ENCODE results near the gene ST8SIA3.

ST8SIA3 gene

GRCh38 chr18:57325491-57326166 is 26.7 kb upstream of the ST8SIA3 start:
- no peak for TF ChIP-seq TAF1 (IDR thresholded peaks at IDR 0.05; ENCODE audit: borderline replicate concordance, insufficient read depth, low read length)
- TF ChIP-seq FOXP2 (optimal IDR thresholded peaks at IDR 0.05; ENCODE audit: borderline replicate concordance, extremely low read depth, extremely low read length, insufficient read depth): no peak
- TF ChIP-seq, protein P1, sequence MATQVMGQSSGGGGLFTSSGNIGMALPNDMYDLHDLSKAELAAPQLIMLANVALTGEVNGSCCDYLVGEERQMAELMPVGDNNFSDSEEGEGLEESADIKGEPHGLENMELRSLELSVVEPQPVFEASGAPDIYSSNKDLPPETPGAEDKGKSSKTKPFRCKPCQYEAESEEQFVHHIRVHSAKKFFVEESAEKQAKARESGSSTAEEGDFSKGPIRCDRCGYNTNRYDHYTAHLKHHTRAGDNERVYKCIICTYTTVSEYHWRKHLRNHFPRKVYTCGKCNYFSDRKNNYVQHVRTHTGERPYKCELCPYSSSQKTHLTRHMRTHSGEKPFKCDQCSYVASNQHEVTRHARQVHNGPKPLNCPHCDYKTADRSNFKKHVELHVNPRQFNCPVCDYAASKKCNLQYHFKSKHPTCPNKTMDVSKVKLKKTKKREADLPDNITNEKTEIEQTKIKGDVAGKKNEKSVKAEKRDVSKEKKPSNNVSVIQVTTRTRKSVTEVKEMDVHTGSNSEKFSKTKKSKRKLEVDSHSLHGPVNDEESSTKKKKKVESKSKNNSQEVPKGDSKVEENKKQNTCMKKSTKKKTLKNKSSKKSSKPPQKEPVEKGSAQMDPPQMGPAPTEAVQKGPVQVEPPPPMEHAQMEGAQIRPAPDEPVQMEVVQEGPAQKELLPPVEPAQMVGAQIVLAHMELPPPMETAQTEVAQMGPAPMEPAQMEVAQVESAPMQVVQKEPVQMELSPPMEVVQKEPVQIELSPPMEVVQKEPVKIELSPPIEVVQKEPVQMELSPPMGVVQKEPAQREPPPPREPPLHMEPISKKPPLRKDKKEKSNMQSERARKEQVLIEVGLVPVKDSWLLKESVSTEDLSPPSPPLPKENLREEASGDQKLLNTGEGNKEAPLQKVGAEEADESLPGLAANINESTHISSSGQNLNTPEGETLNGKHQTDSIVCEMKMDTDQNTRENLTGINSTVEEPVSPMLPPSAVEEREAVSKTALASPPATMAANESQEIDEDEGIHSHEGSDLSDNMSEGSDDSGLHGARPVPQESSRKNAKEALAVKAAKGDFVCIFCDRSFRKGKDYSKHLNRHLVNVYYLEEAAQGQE (IDR thresholded peaks at IDR 0.05; ENCODE audit: insufficient read depth in 1 of 2, low read depth in 2 of 2, low read length in 2 of 2): no peak
- TF ChIP-seq SIN3A (IDR thresholded peaks at IDR 0.05; ENCODE audit: borderline replicate concordance, insufficient read depth, low read length): no peak
- no peak for TF ChIP-seq POLR2AphosphoS5 (IDR thresholded peaks at IDR 0.05; ENCODE audit: low read depth, low read length)

DNA sequence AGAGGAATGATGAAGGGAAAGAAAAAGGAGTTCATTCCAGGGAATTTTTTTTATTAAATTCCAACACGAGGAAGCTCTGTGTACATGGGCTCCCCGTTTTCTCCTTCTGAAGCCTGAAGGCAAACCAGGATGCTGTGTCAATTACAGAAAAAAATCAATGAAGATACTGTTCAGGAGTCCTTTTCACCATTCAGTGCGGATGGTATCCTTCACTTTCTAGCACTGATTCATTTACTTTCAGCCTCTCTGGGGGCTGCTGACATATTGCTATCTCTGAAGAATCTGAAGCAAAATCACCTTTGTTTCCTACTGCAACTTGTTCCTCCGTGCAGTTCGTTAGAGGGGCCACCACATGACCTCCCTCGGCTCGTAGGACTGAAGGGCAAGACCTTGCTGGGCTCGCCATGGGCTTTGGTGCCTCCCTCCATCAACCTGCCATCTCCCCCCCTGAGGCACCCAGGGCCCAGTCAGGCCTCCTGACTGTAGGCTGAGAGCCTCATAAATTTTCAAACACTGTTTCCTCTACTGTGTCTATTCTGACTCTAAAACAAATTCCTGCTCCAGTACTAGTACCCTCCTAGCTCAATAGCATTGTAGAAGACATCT is 25.5 kb upstream of the ST8SIA3 start:
- TF ChIP-seq TAF1 (IDR thresholded peaks at IDR 0.05; ENCODE audit: borderline replicate concordance, insufficient read depth, low read length) (no peak), SIN3A (IDR thresholded peaks at IDR 0.05; ENCODE audit: borderline replicate concordance, insufficient read depth, low read length) (no peak), FOXP2 (optimal IDR thresholded peaks at IDR 0.05; ENCODE audit: borderline replicate concordance, extremely low read depth, extremely low read length, insufficient read depth) (no peak), POLR2AphosphoS5 (IDR thresholded peaks at IDR 0.05; ENCODE audit: low read depth, low read length) (no peak)
- TF ChIP-seq, protein P1 (IDR thresholded peaks at IDR 0.05; ENCODE audit: insufficient read depth in 1 of 2, low read depth in 2 of 2, low read length in 2 of 2): no peak

DNA sequence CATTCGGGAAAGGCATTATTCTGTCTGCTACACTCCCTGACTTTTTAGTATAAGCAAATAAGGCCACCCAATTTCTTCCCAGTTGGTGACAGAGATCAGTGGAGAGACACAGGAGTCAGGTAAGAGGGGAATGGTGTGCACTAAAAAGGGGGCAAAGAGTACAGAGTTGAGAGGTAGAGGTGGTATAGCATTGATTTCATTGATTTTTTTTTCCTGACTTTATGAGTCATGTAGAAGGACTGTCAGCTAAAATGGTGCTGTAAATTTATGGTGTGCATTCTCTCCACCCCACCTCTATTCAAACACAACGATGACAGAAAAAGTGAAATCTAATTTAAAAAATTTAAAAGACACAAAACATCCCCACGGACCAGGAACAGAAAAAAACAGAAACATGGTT is 23.7 kb upstream of the ST8SIA3 start:
- TF ChIP-seq POLR2AphosphoS5 (IDR thresholded peaks at IDR 0.05; ENCODE audit: low read depth, low read length) (no peak), FOXP2 (optimal IDR thresholded peaks at IDR 0.05; ENCODE audit: borderline replicate concordance, extremely low read depth, extremely low read length, insufficient read depth) (no peak), SIN3A (IDR thresholded peaks at IDR 0.05; ENCODE audit: borderline replicate concordance, insufficient read depth, low read length) (no peak), TAF1 (IDR thresholded peaks at IDR 0.05; ENCODE audit: borderline replicate concordance, insufficient read depth, low read length) (no peak)
- TF ChIP-seq, protein P1 (IDR thresholded peaks at IDR 0.05; ENCODE audit: insufficient read depth in 1 of 2, low read depth in 2 of 2, low read length in 2 of 2): no peak

DNA sequence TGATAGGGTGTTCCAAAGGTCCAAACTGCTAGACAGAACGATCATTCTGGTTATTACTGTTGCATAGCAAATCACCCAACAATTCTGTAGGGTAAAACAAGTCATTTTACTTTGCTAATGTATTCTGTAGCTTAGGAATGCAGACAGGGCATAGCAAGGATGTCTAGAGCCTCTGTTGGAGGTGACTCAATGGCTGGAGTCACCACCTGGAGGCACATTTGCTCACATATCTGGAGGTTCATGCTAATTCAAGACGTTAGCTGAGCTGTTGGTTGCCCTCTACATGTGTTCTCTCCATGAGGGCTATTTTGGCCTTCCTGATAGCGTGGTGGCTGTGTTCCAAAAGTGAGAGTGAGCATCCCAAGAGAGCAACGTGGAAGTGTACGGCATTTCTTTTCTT is 22.5 kb upstream of the ST8SIA3 start:
- TF ChIP-seq FOXP2 (optimal IDR thresholded peaks at IDR 0.05; ENCODE audit: borderline replicate concordance, extremely low read depth, extremely low read length, insufficient read depth) (no peak), SIN3A (IDR thresholded peaks at IDR 0.05; ENCODE audit: borderline replicate concordance, insufficient read depth, low read length) (no peak)

- no peak for TF ChIP-seq POLR2AphosphoS5 (IDR thresholded peaks at IDR 0.05; ENCODE audit: low read depth, low read length)
These were observed 20.6 kb upstream of the ST8SIA3 start for GRCh38 chr18:57331718-57332117.

DNA sequence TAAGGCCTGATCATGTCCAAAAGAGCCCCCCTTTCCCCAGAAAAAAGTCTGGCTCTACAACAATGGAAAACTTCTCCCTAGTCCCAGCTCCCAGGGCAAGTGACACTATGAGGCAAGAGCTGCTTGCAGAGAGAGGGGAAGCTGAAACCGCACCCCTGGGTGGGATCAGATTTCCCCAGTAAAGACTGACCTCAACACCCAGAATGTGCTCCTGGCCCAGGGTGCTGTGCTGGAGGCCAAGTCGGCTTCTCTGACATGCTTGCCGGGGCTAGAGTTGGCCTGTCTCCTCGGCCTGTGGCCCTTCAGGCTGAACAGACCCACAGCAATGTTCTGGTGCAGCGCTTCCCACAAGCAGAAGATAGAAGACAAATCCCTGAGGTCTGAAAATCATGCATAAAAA is 18.4 kb upstream of the ST8SIA3 start:
- TF ChIP-seq POLR2AphosphoS5 (IDR thresholded peaks at IDR 0.05; ENCODE audit: low read depth, low read length): no peak
- TF ChIP-seq SIN3A (IDR thresholded peaks at IDR 0.05; ENCODE audit: borderline replicate concordance, insufficient read depth, low read length): no peak
- TF ChIP-seq, protein P1 (IDR thresholded peaks at IDR 0.05; ENCODE audit: insufficient read depth in 1 of 2, low read depth in 2 of 2, low read length in 2 of 2): no peak
- no peak for TF ChIP-seq TAF1 (IDR thresholded peaks at IDR 0.05; ENCODE audit: borderline replicate concordance, insufficient read depth, low read length)
- no peak for TF ChIP-seq FOXP2 (optimal IDR thresholded peaks at IDR 0.05; ENCODE audit: borderline replicate concordance, extremely low read depth, extremely low read length, insufficient read depth)

All from PFSK-1 (cell line).